HCT116 (cell line): Measurements from ENCODE around the gene DAPK2. TPM values are rescaled to one million over a fixed set of nuclear protein-coding genes. Genes with fewer than 3 reads are reported as not detected.

Experiments used
- ATAC-seq: fragments of 200-7000 bp; cut with Tn5 transposase; 2 replicates; pipeline ENCODE4 v1.9.1; 2020; ENCODE audit warnings: mild to moderate bottlenecking, moderate library complexity
- BruUV-seq: library from RNA; stranded (reverse); fragments of 400-500 nt; replicated peaks from 2 replicates; lab custom pipeline; 2021; lab: Mats Ljungman, UMichigan
- CTCF ChIA-PET: fragments of 300-600 bp; sonication (Branson Sonifier 250); formaldehyde crosslinking; loops from one replicate; lab custom pipeline; 2021; ENCODE audit warnings: antibody characterized with exemption; lab: Charles Lee
- POLR2A ChIA-PET: fragments of 300-600, 350-600 bp; sonication (Branson Sonifier 250); formaldehyde crosslinking; loops from one replicate; lab custom pipeline; 2021; ENCODE audit warnings: antibody characterized with exemption; lab: Charles Lee
- RAD21 ChIA-PET, 2 experiments: fragments of 300-600 bp; sonication (Branson Sonifier 250); formaldehyde crosslinking; loops; one replicate each; lab custom pipeline; 2023; ENCODE audit warnings: low total read pairs in 2 of 2; ENCODE audit not compliant: uncharacterized antibody in 2 of 2, unreplicated experiment in 2 of 2, low non-redundant PET in 1 of 2; lab: Charles Lee
- DNase-seq: peaks from one replicate; pipeline ENCODE4 v3.0.0-alpha.2; 2010; ENCODE audit warnings: low read depth, low spot score
- H2AFZ ChIP-seq: fragments of 200-600 bp; shearing (Covaris generic), sonication (generic); 2 replicates; pipeline ENCODE4 v1.6.1; 2017; ENCODE audit warnings: low read depth, mixed run types, mixed read lengths, antibody characterized with exemption, low read length; ENCODE audit not compliant: poor library complexity, severe bottlenecking
- H3K27ac ChIP-seq: 2 replicates; pipeline ENCODE4 v1.5.1; 2012; ENCODE audit warnings: low read depth, low read length
- H3K27me3 ChIP-seq: fragments of 200-600 bp; sonication (generic); 2 replicates; pipeline ENCODE4 v1.6.1; 2016; ENCODE audit warnings: mixed run types, low read length, mixed read lengths; ENCODE audit not compliant: insufficient read depth
- H3K36me3 ChIP-seq, 2 experiments: fragments of 200-500 bp in 1 of 2; fragments of 200-600 bp in 1 of 2; sonication (Bioruptor generic) in 1 of 2; sonication (generic) in 1 of 2; 2 replicates each; pipeline versions ENCODE4 v1.5.1 to v1.6.1; 2014 to 2016; ENCODE audit warnings: low read length in 2 of 2, inconsistent platforms in 1 of 2, mixed read lengths in 1 of 2, mixed run types in 1 of 2; ENCODE audit not compliant: insufficient read depth in 2 of 2, control insufficient read depth in 1 of 2
- H3K4me1 ChIP-seq, 2 experiments: fragments of 200-600 bp in 1 of 2; sonication (generic) in 1 of 2; 2 replicates each; pipeline versions ENCODE4 v1.5.1 to v1.6.1; 2012 to 2017; ENCODE audit warnings: low read length in 2 of 2, inconsistent platforms in 1 of 2, mild to moderate bottlenecking in 1 of 2, mixed read lengths in 1 of 2, mixed run types in 1 of 2, moderate library complexity in 1 of 2; ENCODE audit not compliant: insufficient read depth in 2 of 2, control insufficient read depth in 1 of 2
- H3K4me2 ChIP-seq: fragments of 200-600 bp; sonication (generic); 2 replicates; pipeline ENCODE4 v1.6.1; 2017; ENCODE audit warnings: mixed run types, low read length, mixed read lengths
- H3K4me3 ChIP-seq, 2 experiments: fragments of 200-600 bp in 1 of 2; sonication (generic) in 1 of 2; replicated peaks in 1 of 2; 2 replicates each; pipeline ENCODE4 v1.5.1; 2011 to 2016; ENCODE audit warnings: low read length in 2 of 2, control low read depth in 1 of 2, low read depth in 1 of 2, mild to moderate bottlenecking in 1 of 2, mixed read lengths in 1 of 2, mixed run types in 1 of 2
- H3K79me2 ChIP-seq: fragments of 200-600 bp; sonication (generic); 2 replicates; pipeline ENCODE4 v1.6.1; 2017; ENCODE audit warnings: mild to moderate bottlenecking, mixed run types, low read length, moderate library complexity, mixed read lengths; ENCODE audit not compliant: insufficient read depth
- H3K9ac ChIP-seq: fragments of 200-600 bp; sonication (generic); 2 replicates; pipeline ENCODE4 v1.6.1; 2016; ENCODE audit warnings: low read length, mixed read lengths
- H3K9me2 ChIP-seq: fragments of 200-600 bp; sonication (generic), shearing (Covaris generic); 2 replicates; pipeline ENCODE4 v1.6.1; 2017; ENCODE audit warnings: mixed run types, mild to moderate bottlenecking, moderate library complexity; ENCODE audit not compliant: insufficient read depth
- H3K9me3 ChIP-seq, 2 experiments: fragments of 200-500 bp in 1 of 2; fragments of 200-600 bp in 1 of 2; sonication (Bioruptor generic) in 1 of 2; sonication (generic) in 1 of 2; 2 replicates each; pipeline ENCODE4 v1.6.1; 2014 to 2017; ENCODE audit warnings: low read length in 2 of 2, mixed read lengths in 2 of 2, inconsistent platforms in 1 of 2, low read depth in 1 of 2, mild to moderate bottlenecking in 1 of 2, mixed run types in 1 of 2, moderate library complexity in 1 of 2; ENCODE audit not compliant: control insufficient read depth in 1 of 2, insufficient read depth in 1 of 2
- H4K20me1 ChIP-seq: fragments of 200-600 bp; sonication (generic), shearing (Covaris generic); 2 replicates; pipeline ENCODE4 v1.6.1; 2017; ENCODE audit warnings: mixed run types, mild to moderate bottlenecking, moderate library complexity; ENCODE audit not compliant: insufficient read depth
- ATF3 ChIP-seq: IDR thresholded peaks from 2 replicates; pipeline ENCODE4 v1.6.1; 2012
- CEBPB ChIP-seq: IDR thresholded peaks from 2 replicates; pipeline ENCODE4 v1.6.1; 2012; ENCODE audit warnings: low read depth
- ELF1 ChIP-seq: IDR thresholded peaks from 2 replicates; pipeline ENCODE4 v1.6.1; 2012; ENCODE audit warnings: low read depth, borderline replicate concordance
- FOSL1 ChIP-seq: IDR thresholded peaks from 2 replicates; pipeline ENCODE4 v1.6.1; 2012; ENCODE audit warnings: low read depth
- JUND ChIP-seq: IDR thresholded peaks from 2 replicates; pipeline ENCODE4 v1.6.1; 2012
- MAX ChIP-seq: IDR thresholded peaks from 2 replicates; pipeline ENCODE4 v1.6.1; 2012
- POLR2AphosphoS5 ChIP-seq: IDR thresholded peaks from 2 replicates; pipeline ENCODE4 v1.6.1; 2011; ENCODE audit warnings: mild to moderate bottlenecking, low read depth, low read length, moderate library complexity
- RAD21 ChIP-seq: IDR thresholded peaks from 2 replicates; pipeline ENCODE4 v1.6.1; 2012; ENCODE audit warnings: low read depth, mild to moderate bottlenecking
- SRF ChIP-seq: IDR thresholded peaks from 2 replicates; pipeline ENCODE4 v1.6.1; 2012; ENCODE audit warnings: low read depth
- TCF7L2 ChIP-seq: IDR thresholded peaks from 2 replicates; pipeline ENCODE4 v1.7.0; 2011; ENCODE audit warnings: borderline replicate concordance, inconsistent platforms; ENCODE audit not compliant: insufficient read depth, insufficient read length; ENCODE audit errors: extremely low read depth
- ZBTB33 ChIP-seq: IDR thresholded peaks from 2 replicates; pipeline ENCODE4 v1.6.1; 2011; ENCODE audit warnings: mild to moderate bottlenecking, low read length, moderate library complexity; ENCODE audit not compliant: insufficient replicate concordance; ENCODE audit errors: extremely low read depth
- intact Hi-C: fragments of 100-400 bp; cut with micrococcal nuclease; formaldehyde crosslinking; loops from 2 replicates; pipeline ENCODE4 v1.10.0; 2022
- total RNA-seq: library from RNA; stranded (reverse); gene quantifications from one replicate; pipeline ENCODE4 v1.2.1, GENCODE V29; 2021; ENCODE audit not compliant: unreplicated experiment
- TF ChIP-seq, protein P1 (sequence below): IDR thresholded peaks from 2 replicates; pipeline ENCODE4 v1.6.1; 2012; ENCODE audit warnings: low read depth

Gene DAPK2
- total RNA-seq, 1 experiment from 2014 or later, result 4.8 TPM

- TF ChIP-seq, protein P1, sequence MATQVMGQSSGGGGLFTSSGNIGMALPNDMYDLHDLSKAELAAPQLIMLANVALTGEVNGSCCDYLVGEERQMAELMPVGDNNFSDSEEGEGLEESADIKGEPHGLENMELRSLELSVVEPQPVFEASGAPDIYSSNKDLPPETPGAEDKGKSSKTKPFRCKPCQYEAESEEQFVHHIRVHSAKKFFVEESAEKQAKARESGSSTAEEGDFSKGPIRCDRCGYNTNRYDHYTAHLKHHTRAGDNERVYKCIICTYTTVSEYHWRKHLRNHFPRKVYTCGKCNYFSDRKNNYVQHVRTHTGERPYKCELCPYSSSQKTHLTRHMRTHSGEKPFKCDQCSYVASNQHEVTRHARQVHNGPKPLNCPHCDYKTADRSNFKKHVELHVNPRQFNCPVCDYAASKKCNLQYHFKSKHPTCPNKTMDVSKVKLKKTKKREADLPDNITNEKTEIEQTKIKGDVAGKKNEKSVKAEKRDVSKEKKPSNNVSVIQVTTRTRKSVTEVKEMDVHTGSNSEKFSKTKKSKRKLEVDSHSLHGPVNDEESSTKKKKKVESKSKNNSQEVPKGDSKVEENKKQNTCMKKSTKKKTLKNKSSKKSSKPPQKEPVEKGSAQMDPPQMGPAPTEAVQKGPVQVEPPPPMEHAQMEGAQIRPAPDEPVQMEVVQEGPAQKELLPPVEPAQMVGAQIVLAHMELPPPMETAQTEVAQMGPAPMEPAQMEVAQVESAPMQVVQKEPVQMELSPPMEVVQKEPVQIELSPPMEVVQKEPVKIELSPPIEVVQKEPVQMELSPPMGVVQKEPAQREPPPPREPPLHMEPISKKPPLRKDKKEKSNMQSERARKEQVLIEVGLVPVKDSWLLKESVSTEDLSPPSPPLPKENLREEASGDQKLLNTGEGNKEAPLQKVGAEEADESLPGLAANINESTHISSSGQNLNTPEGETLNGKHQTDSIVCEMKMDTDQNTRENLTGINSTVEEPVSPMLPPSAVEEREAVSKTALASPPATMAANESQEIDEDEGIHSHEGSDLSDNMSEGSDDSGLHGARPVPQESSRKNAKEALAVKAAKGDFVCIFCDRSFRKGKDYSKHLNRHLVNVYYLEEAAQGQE, result no peak
- no peak for TF ChIP-seq SRF
These were observed 187.4 kb downstream of the DAPK2 start (continued) for GRCh38 chr15:63858881-63859280.

DNA sequence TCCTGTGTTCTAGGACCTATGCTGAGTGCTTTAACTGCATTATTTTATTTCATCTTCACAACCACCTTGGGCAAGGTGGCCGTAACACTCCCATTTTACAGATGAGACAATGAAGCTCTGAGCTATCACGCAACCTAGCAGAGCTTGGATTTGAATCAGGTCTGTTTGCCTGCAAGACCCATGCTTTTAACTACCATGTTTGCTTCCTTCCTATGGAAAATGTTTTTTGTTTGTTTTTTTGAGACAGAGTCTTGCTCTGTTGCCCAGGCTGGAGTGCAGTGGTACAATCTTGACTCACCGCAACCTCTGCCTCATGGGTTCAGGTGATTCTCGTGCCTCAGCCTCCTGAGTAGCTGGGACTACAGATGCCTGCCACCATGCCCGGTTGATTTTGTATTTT lies 187.8 kb downstream of the DAPK2 start:
- Histone ChIP-seq H2AFZ (no peak overlapping the region), H3K9ac (no peak overlapping the region), H3K4me2 (no peak overlapping the region), H3K4me1 (no peaks in the 10 kb centered on the region), H3K36me3 (no peaks in the 10 kb centered on the region), H3K27me3 (no peaks in the 10 kb centered on the region), H3K9me3 (no peaks in the 10 kb centered on the region), H4K20me1 (no peaks in the 10 kb centered on the region), H3K4me3 (no peak overlapping the region), H3K9me2 (no peaks in the 10 kb centered on the region), H3K79me2 (no peaks in the 10 kb centered on the region), H3K27ac (no peak overlapping the region)
- BruUV-seq, result no TSS peak
- ChIA-PET POLR2A (no interaction called here), CTCF (no interaction called here), RAD21 (no interaction called here)
- TF ChIP-seq FOSL1, result no peak
- no peak for TF ChIP-seq ATF3
- TF ChIP-seq CEBPB, result no peak
- no peak for TF ChIP-seq ZBTB33
- no peak for TF ChIP-seq ELF1
- TF ChIP-seq JUND, result no peak
- TF ChIP-seq POLR2AphosphoS5, result no peak
- no peak for TF ChIP-seq RAD21
- TF ChIP-seq MAX, result no peak
- no peak for TF ChIP-seq TCF7L2
- intact Hi-C loops, result no loop called here
- no peak for ATAC-seq
- no peak for DNase-seq
